ENCODE results near the gene TEAD4.

GRCh38 chr12:3010214-3010930 is 51.2 kb downstream of the TEAD4 start:
- TF ChIP-seq CTCF (IDR thresholded peaks at IDR 0.05) (no peak), ZFX (IDR thresholded peaks at IDR 0.05; ENCODE audit: borderline replicate concordance) (no peak)

Measured in 22Rv1 (cell line).